Spleen (tissue), 7 donors: ENCODE data around the gene TACC2.
"Not testable (repeated sequence)": the region's sequence is repeated elsewhere in the genome, so short reads cannot be mapped to it uniquely, and the experiment has no call there.

Experiments
- CTCF ChIP-seq, 11 experiments: fragments of 200-600 bp in 7 of 11; fragments of 450-650 bp in 4 of 11; sonication (generic) in 4 of 11; IDR thresholded peaks in 8 of 11; conservative IDR thresholded peaks in 3 of 11; 1 replicate in 7 of 11; 2 replicates in 4 of 11; pipeline versions ENCODE4 v1.4.0 to v1.8.0; 2016 to 2021; ENCODE audit warnings: antibody characterized with exemption in 11 of 11, inconsistent platforms in 4 of 11, mild to moderate bottlenecking in 1 of 11
- POLR2A ChIP-seq, 3 donors: fragments of 450-650 bp; IDR thresholded peaks; one replicate each; pipeline ENCODE4 v1.5.1; 2017; ENCODE audit warnings: antibody characterized with exemption in 3 of 3, mild to moderate bottlenecking in 1 of 3
- donor health status: DM: no; HTN: no; CAD: no; lungs with moderate emphysema.
- donor health status: DM: no; HTN: no; CAD: no.
- donor health status: DM: no; HTN: no; CAD: no.

DNA sequence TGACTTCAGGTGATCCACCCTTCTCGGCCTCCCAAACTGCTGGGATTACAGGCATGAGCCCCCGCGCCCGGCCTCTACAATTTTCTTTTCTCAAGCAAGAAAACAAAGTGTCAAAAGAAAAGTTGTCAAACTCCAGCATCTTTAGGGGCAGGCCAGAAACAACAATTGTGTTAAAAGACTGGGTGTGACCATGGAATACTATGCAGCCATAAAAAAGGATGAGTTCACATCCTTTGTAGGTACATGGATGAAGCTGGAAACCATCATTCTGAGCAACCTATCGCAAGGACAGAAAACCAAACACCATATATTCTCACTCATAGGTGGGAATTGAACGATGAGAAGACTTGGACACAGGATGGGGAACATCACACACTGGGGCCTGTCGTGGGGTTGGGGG lies 34.3 kb downstream of the TACC2 start:
- TF ChIP-seq CTCF (IDR thresholded peaks at IDR 0.05 in 8 of 11, conservative IDR thresholded peaks at IDR 0.05 in 3 of 11); POLR2A (IDR thresholded peaks at IDR 0.05): not testable (repeated sequence)
